ENCODE results near the gene GLIS1. TPM values are rescaled to one million over a fixed set of nuclear protein-coding genes. Genes with fewer than 3 reads are reported as not detected.

Gene GLIS1
- total RNA-seq, 1 donor from 2014 or later = 1.2 TPM

GRCh38 chr1:53625766-53626520 is 113.0 kb downstream of the GLIS1 start:
- TF ChIP-seq, protein P1, sequence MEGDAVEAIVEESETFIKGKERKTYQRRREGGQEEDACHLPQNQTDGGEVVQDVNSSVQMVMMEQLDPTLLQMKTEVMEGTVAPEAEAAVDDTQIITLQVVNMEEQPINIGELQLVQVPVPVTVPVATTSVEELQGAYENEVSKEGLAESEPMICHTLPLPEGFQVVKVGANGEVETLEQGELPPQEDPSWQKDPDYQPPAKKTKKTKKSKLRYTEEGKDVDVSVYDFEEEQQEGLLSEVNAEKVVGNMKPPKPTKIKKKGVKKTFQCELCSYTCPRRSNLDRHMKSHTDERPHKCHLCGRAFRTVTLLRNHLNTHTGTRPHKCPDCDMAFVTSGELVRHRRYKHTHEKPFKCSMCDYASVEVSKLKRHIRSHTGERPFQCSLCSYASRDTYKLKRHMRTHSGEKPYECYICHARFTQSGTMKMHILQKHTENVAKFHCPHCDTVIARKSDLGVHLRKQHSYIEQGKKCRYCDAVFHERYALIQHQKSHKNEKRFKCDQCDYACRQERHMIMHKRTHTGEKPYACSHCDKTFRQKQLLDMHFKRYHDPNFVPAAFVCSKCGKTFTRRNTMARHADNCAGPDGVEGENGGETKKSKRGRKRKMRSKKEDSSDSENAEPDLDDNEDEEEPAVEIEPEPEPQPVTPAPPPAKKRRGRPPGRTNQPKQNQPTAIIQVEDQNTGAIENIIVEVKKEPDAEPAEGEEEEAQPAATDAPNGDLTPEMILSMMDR (IDR thresholded peaks at IDR 0.05) = no peak
- TF ChIP-seq POLR2A (IDR thresholded peaks at IDR 0.05) (no peak), POLR2AphosphoS5 (IDR thresholded peaks at IDR 0.05; ENCODE audit: insufficient read depth in 1 of 2, low read depth in 1 of 2) (no peak)
- intact Hi-C loops (cut with DNase I) = no loop called here
- no peaks in the 10 kb centered on the region for H3K36me3 ChIP-seq
- H3K27ac ChIP-seq = no peak overlapping the region
- H3K4me1 ChIP-seq = peaks cover 8% of the 10 kb centered on the region
- no peaks in the 10 kb centered on the region for H3K9me3 ChIP-seq
- no peaks in the 10 kb centered on the region for H3K27me3 ChIP-seq
- peak; percentile 37 to 85 for DNase-seq (ENCODE audit: extremely low spot score in 2 of 2)
- no peak overlapping the region for H3K4me3 ChIP-seq

- no peak for TF ChIP-seq POLR2A (IDR thresholded peaks at IDR 0.05)
- peak; percentile 23 to 24 for TF ChIP-seq POLR2AphosphoS5 (IDR thresholded peaks at IDR 0.05; ENCODE audit: insufficient read depth in 1 of 2, low read depth in 1 of 2)
- no peaks in the 10 kb centered on the region for H3K27me3 ChIP-seq
- DNase-seq (ENCODE audit: extremely low spot score in 2 of 2) = peak in 1 of 2 donors; percentile 93
- H3K4me3 ChIP-seq = no peak overlapping the region
- no peak overlapping the region for H3K27ac ChIP-seq
- no peaks in the 10 kb centered on the region for H3K36me3 ChIP-seq
- peaks cover 8% of the 10 kb centered on the region for H3K4me1 ChIP-seq
- no peaks in the 10 kb centered on the region for H3K9me3 ChIP-seq
- intact Hi-C loops (cut with DNase I) = no loop called here
Observed at GRCh38 chr1:53625049-53625448, 113.9 kb downstream of the GLIS1 start.

- Histone ChIP-seq H3K27ac (no peak overlapping the region), H3K4me1 (peaks cover 13% of the 10 kb centered on the region), H3K27me3 (no peaks in the 10 kb centered on the region), H3K9me3 (no peaks in the 10 kb centered on the region), H3K36me3 (no peaks in the 10 kb centered on the region), H3K4me3 (no peak overlapping the region)
- TF ChIP-seq POLR2AphosphoS5 (IDR thresholded peaks at IDR 0.05; ENCODE audit: insufficient read depth in 1 of 2, low read depth in 1 of 2) (no peak), POLR2A (IDR thresholded peaks at IDR 0.05) (no peak)
- TF ChIP-seq, protein P1 (IDR thresholded peaks at IDR 0.05) = no peak
- DNase-seq (ENCODE audit: extremely low spot score in 2 of 2) = no peak
- intact Hi-C loops (cut with DNase I) = no loop called here
Observed at GRCh38 chr1:53622531-53622930, 116.4 kb downstream of the GLIS1 start.

DNA sequence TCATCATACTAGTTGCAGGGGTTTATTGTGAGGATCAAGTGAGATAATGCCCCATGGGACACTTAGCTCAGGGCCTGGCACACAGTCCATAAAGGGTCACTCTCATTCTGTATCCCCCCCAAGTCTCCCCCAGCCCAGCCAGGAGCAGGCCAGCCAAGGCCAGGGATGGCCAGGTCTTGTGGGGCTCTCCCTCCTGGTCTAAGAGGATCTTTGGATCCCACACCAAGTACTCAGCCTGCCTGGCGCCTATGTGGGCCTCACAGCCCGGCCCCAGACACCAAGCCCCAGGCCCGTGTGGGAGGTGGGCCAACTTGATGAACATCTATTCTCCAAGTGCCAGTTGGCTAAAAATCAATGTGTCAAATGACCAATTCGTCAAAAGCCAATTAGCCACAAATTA is 117.8 kb downstream of the GLIS1 start:
- intact Hi-C loops (cut with DNase I) = no loop called here
- Histone ChIP-seq H3K9me3 (no peaks in the 10 kb centered on the region), H3K36me3 (no peaks in the 10 kb centered on the region), H3K27me3 (no peaks in the 10 kb centered on the region), H3K4me3 (no peak overlapping the region), H3K4me1 (peaks cover 10% of the 10 kb centered on the region), H3K27ac (no peak overlapping the region)
- peak; percentile 43 to 77 for DNase-seq (ENCODE audit: extremely low spot score in 2 of 2)
- TF ChIP-seq, protein P1 (IDR thresholded peaks at IDR 0.05) = no peak
- TF ChIP-seq POLR2A (IDR thresholded peaks at IDR 0.05) (no peak), POLR2AphosphoS5 (IDR thresholded peaks at IDR 0.05; ENCODE audit: insufficient read depth in 1 of 2, low read depth in 1 of 2) (no peak)

GRCh38 chr1:53620061-53620855 is 118.7 kb downstream of the GLIS1 start:
- H3K27ac ChIP-seq = no peak overlapping the region
- intact Hi-C loops (cut with DNase I) = no loop called here
- H3K36me3 ChIP-seq = no peaks in the 10 kb centered on the region
- no peak overlapping the region for H3K4me3 ChIP-seq
- H3K4me1 ChIP-seq = peaks cover 5% of the 10 kb centered on the region
- TF ChIP-seq, protein P1 (IDR thresholded peaks at IDR 0.05) = no peak
- TF ChIP-seq POLR2A (IDR thresholded peaks at IDR 0.05) = no peak
- TF ChIP-seq POLR2AphosphoS5 (IDR thresholded peaks at IDR 0.05; ENCODE audit: insufficient read depth in 1 of 2, low read depth in 1 of 2) = no peak
- no peaks in the 10 kb centered on the region for H3K27me3 ChIP-seq
- DNase-seq (ENCODE audit: extremely low spot score in 2 of 2) = peak in 1 of 2 donors; percentile 70
- no peaks in the 10 kb centered on the region for H3K9me3 ChIP-seq

All from vagina (tissue), 2 donors.